Naive thymus-derived CD4-positive, alpha-beta T cell (primary cell): ENCODE data around the gene POLR2L. TPM values are rescaled to one million over a fixed set of nuclear protein-coding genes. Genes with fewer than 3 reads are reported as not detected.

Experiments used
- ATAC-seq: fragments of 150-1000 bp; cut with Tn5 transposase; 2 replicates; pipeline ENCODE4 v1.10.0; 2021; ENCODE audit warnings: mild to moderate bottlenecking, moderate library complexity
- CTCF ChIA-PET: fragments of 350-600 bp; sonication (Branson Sonifier 250); formaldehyde crosslinking; loops from one replicate; lab custom pipeline; 2021; ENCODE audit warnings: antibody characterized with exemption; lab: Charles Lee
- POLR2A ChIA-PET: fragments of 350-600 bp; sonication (Branson Sonifier 250); formaldehyde crosslinking; loops from one replicate; lab custom pipeline; 2021; ENCODE audit warnings: antibody characterized with exemption, inconsistent platforms; lab: Charles Lee
- DNase-seq, 9 donors: peaks; one replicate each; pipeline versions ENCODE4 v3.0.0 to v3.0.0-alpha.2; 2020 to 2022; ENCODE audit warnings: mixed read lengths in 1 of 9
- H3K27ac ChIP-seq: one replicate; pipeline ENCODE4 v1.7.0; 2013; ENCODE audit warnings: mild to moderate bottlenecking, low read depth, low read length, moderate library complexity
- H3K27me3 ChIP-seq, 2 donors: one replicate each; pipeline ENCODE4 v1.7.0; 2013; ENCODE audit warnings: low read length in 2 of 2, mild to moderate bottlenecking in 2 of 2, moderate library complexity in 2 of 2; ENCODE audit not compliant: control insufficient read depth in 2 of 2, insufficient read depth in 2 of 2
- H3K36me3 ChIP-seq, 3 experiments: 1 replicate in 2 of 3; 2 replicates in 1 of 3; pipeline ENCODE4 v1.7.0; 2013; ENCODE audit warnings: low read length in 3 of 3, mild to moderate bottlenecking in 3 of 3, moderate library complexity in 1 of 3; ENCODE audit not compliant: insufficient read depth in 3 of 3, control insufficient read depth in 2 of 3
- H3K4me1 ChIP-seq, 2 donors: one replicate each; pipeline ENCODE4 v1.7.0; 2013; ENCODE audit warnings: low read length in 2 of 2, mild to moderate bottlenecking in 2 of 2, moderate library complexity in 1 of 2; ENCODE audit not compliant: control insufficient read depth in 2 of 2, insufficient read depth in 2 of 2
- H3K4me3 ChIP-seq: 2 replicates; pipeline ENCODE4 v1.7.0; 2013; ENCODE audit warnings: mild to moderate bottlenecking, low read length
- H3K9me3 ChIP-seq, 3 experiments: 1 replicate in 2 of 3; 2 replicates in 1 of 3; pipeline ENCODE4 v1.7.0; 2013; ENCODE audit warnings: low read length in 3 of 3; ENCODE audit not compliant: control insufficient read depth in 2 of 3
- H3K27ac Mint-ChIP-seq, 9 donors: one replicate each; pipeline ENCODE4 v1.8.0; 2020 to 2022; ENCODE audit warnings: mixed read lengths in 9 of 9, mild to moderate bottlenecking in 8 of 9, moderate library complexity in 5 of 9, inconsistent platforms in 2 of 9
- H3K27me3 Mint-ChIP-seq, 5 donors: one replicate each; pipeline ENCODE4 v1.8.0; 2021 to 2022; ENCODE audit warnings: mixed read lengths in 5 of 5, mild to moderate bottlenecking in 1 of 5
- H3K36me3 Mint-ChIP-seq, 5 donors: one replicate each; pipeline ENCODE4 v1.8.0; 2020 to 2022; ENCODE audit warnings: mixed read lengths in 5 of 5, mild to moderate bottlenecking in 3 of 5, inconsistent platforms in 1 of 5
- H3K4me1 Mint-ChIP-seq, 7 donors: one replicate each; pipeline ENCODE4 v1.8.0; 2020 to 2022; ENCODE audit warnings: mixed read lengths in 7 of 7, mild to moderate bottlenecking in 3 of 7, inconsistent platforms in 1 of 7
- H3K4me3 Mint-ChIP-seq, 10 donors: one replicate each; pipeline ENCODE4 v1.8.0; 2020 to 2022; ENCODE audit warnings: mild to moderate bottlenecking in 10 of 10, mixed read lengths in 10 of 10, moderate library complexity in 6 of 10, inconsistent platforms in 2 of 10
- H3K9me3 Mint-ChIP-seq, 11 donors: one replicate each; pipeline ENCODE4 v1.8.0; 2020 to 2022; ENCODE audit warnings: mixed read lengths in 11 of 11, mild to moderate bottlenecking in 4 of 11, inconsistent platforms in 1 of 11, moderate library complexity in 1 of 11
- intact Hi-C, 2 donors: fragments of 100-400 bp; cut with micrococcal nuclease; formaldehyde crosslinking; loops; one replicate each; pipeline ENCODE4 v1.15.1; 2023
- polyA plus RNA-seq, 2 donors: library from polyadenylated mRNA; unstranded; fragments of 300-500 nt; fragmentation: Illumina TruSeq; gene quantifications; one replicate each; pipeline ENCODE4 v1.2.3, GENCODE V29; 2021
- total RNA-seq, 6 experiments: library from RNA in 5 of 6; stranded (reverse) in 5 of 6; gene quantifications; 1 replicate in 5 of 6; 2 replicates in 1 of 6; pipeline ENCODE4 v1.2.3 and lab custom pipeline; 2021 to 2026

POLR2L gene
- total and polyA plus RNA-seq, 7 experiments from 2014 or later: 31.2 to 93.3 (median 49.1) TPM

DNA sequence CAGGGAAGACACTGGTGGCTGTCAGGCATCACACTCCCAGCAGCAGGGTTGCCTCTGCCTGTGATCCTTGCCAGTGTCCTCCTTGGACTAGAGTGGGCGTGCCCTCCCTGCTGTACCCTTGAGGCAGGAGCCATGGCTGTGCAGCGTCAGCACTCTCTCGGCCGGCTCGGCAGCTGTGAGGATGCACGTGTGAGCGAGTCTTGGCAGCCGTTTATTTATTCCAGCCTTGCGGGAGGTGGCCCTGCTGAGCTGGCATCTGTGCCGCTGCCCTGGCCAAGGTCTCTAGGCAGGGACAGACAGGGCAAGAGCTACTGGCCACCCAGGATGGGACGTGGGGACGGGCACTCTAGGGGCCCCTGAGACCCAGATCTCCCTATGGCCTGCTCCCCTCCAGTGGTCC lies 34.2 kb upstream of the POLR2L start:
- Histone ChIP-seq H3K36me3 (peaks cover 0 to 43% (median 0%) of the 10 kb centered on the region in 3 experiments), H3K4me3 (no peak overlapping the region), H3K27me3 (no peaks in the 10 kb centered on the region), H3K4me1 (no peaks in the 10 kb centered on the region), H3K27ac (no peak overlapping the region), H3K9me3 (no peaks in the 10 kb centered on the region)
- peaks cover 0 to 8% (median 0%) of the 10 kb centered on the region in 7 donors for H3K4me1 Mint-ChIP-seq
- H3K36me3 Mint-ChIP-seq: peaks cover 0 to 30% (median 8%) of the 10 kb centered on the region in 5 donors
- ChIA-PET POLR2A (no interaction called here), CTCF (no interaction called here)
- ATAC-seq (no peak), DNase-seq (no peak)
- no peaks in the 10 kb centered on the region for H3K9me3 Mint-ChIP-seq
- no peaks in the 10 kb centered on the region for H3K27me3 Mint-ChIP-seq
- H3K27ac Mint-ChIP-seq: no peak overlapping the region
- intact Hi-C loops: no loop called here
- no peak overlapping the region for H3K4me3 Mint-ChIP-seq

DNA sequence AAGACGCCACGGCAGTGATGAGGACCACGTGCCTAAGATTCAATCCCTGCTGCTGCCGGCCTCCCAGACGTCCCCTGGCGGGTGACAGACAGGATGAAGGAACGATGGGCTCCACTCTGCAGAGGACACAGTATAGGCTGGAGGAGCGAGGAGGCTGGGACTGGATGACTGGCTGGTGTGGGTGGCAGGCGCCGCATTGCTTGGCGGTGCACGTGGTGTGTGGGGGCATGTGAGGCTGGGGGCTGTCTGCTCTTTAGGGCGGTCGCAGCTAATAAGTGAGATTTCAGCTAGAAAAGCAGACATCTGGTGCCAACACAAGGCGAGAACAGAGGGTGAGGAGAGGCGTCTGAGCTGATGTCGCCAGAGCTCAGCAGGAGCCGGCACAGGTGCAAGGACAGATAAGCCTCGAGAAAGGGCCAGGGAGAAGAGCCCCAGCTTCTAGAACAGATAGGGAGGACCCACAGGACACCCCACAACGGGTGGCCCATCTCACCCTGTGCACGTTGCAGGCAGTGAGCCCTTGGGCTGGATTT lies 33.5 kb upstream of the POLR2L start:
- ChIA-PET POLR2A (no interaction called here), CTCF (no interaction called here)
- Histone ChIP-seq H3K4me3 (no peak overlapping the region), H3K27me3 (no peaks in the 10 kb centered on the region), H3K27ac (no peak overlapping the region), H3K36me3 (peaks cover 0 to 40% (median 0%) of the 10 kb centered on the region in 3 experiments), H3K9me3 (no peaks in the 10 kb centered on the region), H3K4me1 (no peaks in the 10 kb centered on the region)
- no peaks in the 10 kb centered on the region for H3K9me3 Mint-ChIP-seq
- H3K4me3 Mint-ChIP-seq: no peak overlapping the region
- peaks cover 0 to 8% (median 0%) of the 10 kb centered on the region in 7 donors for H3K4me1 Mint-ChIP-seq
- ATAC-seq (no peak), DNase-seq (no peak)
- peaks cover 0 to 27% (median 8%) of the 10 kb centered on the region in 5 donors for H3K36me3 Mint-ChIP-seq
- H3K27me3 Mint-ChIP-seq: no peaks in the 10 kb centered on the region
- intact Hi-C loops: no loop called here
- H3K27ac Mint-ChIP-seq: no peak overlapping the region

- H3K27me3 ChIP-seq: no peaks in the 10 kb centered on the region
- H3K27ac ChIP-seq: no peak overlapping the region
- Mint-ChIP-seq H3K4me1 (peaks cover 0 to 8% (median 0%) of the 10 kb centered on the region in 7 donors), H3K36me3 (peaks cover 0 to 25% (median 8%) of the 10 kb centered on the region in 5 donors), H3K27me3 (no peaks in the 10 kb centered on the region), H3K9me3 (no peaks in the 10 kb centered on the region), H3K27ac (no peak overlapping the region), H3K4me3 (no peak overlapping the region)
- ATAC-seq (no peak), DNase-seq (no peak)
- no peaks in the 10 kb centered on the region for H3K9me3 ChIP-seq
- H3K36me3 ChIP-seq: peaks cover 0 to 34% (median 0%) of the 10 kb centered on the region in 3 experiments
- H3K4me3 ChIP-seq: no peak overlapping the region
- no peaks in the 10 kb centered on the region for H3K4me1 ChIP-seq
- CTCF ChIA-PET: no interaction called here
- POLR2A ChIA-PET: no interaction called here
- intact Hi-C loops: no loop called here
Observed at GRCh38 chr11:875203-875602, 32.9 kb upstream of the POLR2L start.

DNA sequence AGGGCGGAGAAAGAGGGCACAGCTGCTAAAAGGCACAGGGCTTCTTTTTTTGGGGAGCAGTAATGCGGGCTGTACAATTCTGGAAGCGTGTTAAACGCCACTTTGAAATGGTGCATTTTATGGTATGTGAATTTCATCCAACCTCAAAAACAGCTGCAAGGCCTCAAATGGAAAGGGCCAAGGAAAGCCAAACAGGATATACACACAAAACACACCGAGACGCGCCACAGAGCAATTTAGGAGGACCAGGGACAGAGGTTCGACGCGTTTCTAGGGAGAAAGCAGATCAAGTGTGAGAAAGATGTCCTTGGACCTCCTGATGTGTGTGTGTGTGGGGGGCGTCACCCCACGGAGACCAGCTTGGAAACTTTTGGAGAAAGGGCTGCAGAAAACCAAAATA lies 31.4 kb upstream of the POLR2L start:
- Histone ChIP-seq H3K9me3 (no peaks in the 10 kb centered on the region), H3K27me3 (no peaks in the 10 kb centered on the region), H3K4me1 (no peaks in the 10 kb centered on the region), H3K36me3 (peaks cover 0 to 37% (median 0%) of the 10 kb centered on the region in 3 experiments), H3K4me3 (no peak overlapping the region), H3K27ac (no peak overlapping the region)
- ChIA-PET CTCF (no interaction called here), POLR2A (no interaction called here)
- Mint-ChIP-seq H3K4me3 (no peak overlapping the region), H3K27me3 (no peaks in the 10 kb centered on the region), H3K9me3 (no peaks in the 10 kb centered on the region), H3K27ac (no peak overlapping the region), H3K36me3 (peaks cover 0 to 20% (median 4%) of the 10 kb centered on the region in 5 donors), H3K4me1 (peaks cover 0 to 8% (median 0%) of the 10 kb centered on the region in 7 donors)
- no peak for ATAC-seq
- DNase-seq: no peak
- intact Hi-C loops: no loop called here

DNA sequence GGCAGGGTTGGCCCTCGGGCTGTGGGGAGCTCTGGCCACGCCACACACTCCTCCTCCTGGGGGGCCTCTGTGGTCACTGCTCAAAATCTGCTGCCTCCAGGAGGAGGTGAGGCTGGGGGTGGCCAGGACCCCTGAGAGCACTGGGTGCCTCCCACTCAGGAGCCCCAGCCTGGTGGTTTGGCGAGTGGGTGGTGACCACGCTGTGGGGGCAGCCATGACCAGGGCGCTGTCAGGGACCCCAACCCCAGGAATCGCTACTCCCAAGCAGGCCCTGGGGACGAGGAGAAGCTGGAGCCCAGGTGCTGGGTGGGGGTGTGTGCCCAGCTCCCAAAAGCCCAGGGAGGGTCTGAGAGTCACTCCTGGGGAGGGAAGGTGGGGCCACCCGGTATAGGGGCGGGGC lies 30.5 kb upstream of the POLR2L start:
- Histone ChIP-seq H3K4me3 (no peak overlapping the region), H3K27ac (no peak overlapping the region), H3K4me1 (no peaks in the 10 kb centered on the region), H3K9me3 (no peaks in the 10 kb centered on the region), H3K27me3 (no peaks in the 10 kb centered on the region), H3K36me3 (peaks cover 0 to 39% (median 0%) of the 10 kb centered on the region in 3 experiments)
- Mint-ChIP-seq H3K27ac (no peak overlapping the region), H3K36me3 (peaks cover 0 to 18% (median 4%) of the 10 kb centered on the region in 5 donors), H3K9me3 (no peaks in the 10 kb centered on the region), H3K4me3 (no peak overlapping the region), H3K4me1 (peaks cover 0 to 8% (median 0%) of the 10 kb centered on the region in 7 donors), H3K27me3 (no peaks in the 10 kb centered on the region)
- intact Hi-C loops: no loop called here
- ATAC-seq: no peak
- no peak for DNase-seq
- ChIA-PET POLR2A (no interaction called here), CTCF (no interaction called here)

DNA sequence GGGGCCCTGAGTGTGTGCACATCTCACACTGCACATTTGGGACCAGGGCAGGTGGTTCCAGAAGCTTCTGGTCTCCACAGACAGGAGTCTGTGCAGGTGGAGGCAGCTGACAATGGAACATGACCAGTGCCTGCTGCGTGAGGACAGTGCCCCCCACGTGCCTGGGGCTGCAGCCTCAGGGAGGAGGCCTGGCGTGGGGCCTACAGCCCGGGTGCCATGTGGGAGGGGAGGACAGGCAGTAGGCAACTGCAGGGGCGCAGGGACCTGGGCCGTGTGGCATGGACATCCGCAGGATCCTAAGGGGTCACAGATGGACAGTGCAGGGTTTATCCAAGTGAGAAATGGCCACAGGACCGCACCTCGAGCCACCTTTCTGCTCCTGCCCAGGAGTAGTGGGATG lies 29.1 kb upstream of the POLR2L start:
- Mint-ChIP-seq H3K27me3 (no peaks in the 10 kb centered on the region), H3K27ac (no peak overlapping the region), H3K4me1 (peaks cover 0 to 8% (median 0%) of the 10 kb centered on the region in 7 donors), H3K36me3 (peaks cover 0 to 17% (median 4%) of the 10 kb centered on the region in 5 donors), H3K4me3 (no peak overlapping the region), H3K9me3 (no peaks in the 10 kb centered on the region)
- intact Hi-C loops: no loop called here
- H3K9me3 ChIP-seq: no peaks in the 10 kb centered on the region
- POLR2A ChIA-PET: no interaction called here
- peaks cover 0 to 32% (median 0%) of the 10 kb centered on the region in 3 experiments for H3K36me3 ChIP-seq
- H3K4me1 ChIP-seq: no peaks in the 10 kb centered on the region
- H3K27ac ChIP-seq: no peak overlapping the region
- no peak overlapping the region for H3K4me3 ChIP-seq
- H3K27me3 ChIP-seq: no peaks in the 10 kb centered on the region
- no peak for DNase-seq
- CTCF ChIA-PET: no interaction called here
- no peak for ATAC-seq

DNA sequence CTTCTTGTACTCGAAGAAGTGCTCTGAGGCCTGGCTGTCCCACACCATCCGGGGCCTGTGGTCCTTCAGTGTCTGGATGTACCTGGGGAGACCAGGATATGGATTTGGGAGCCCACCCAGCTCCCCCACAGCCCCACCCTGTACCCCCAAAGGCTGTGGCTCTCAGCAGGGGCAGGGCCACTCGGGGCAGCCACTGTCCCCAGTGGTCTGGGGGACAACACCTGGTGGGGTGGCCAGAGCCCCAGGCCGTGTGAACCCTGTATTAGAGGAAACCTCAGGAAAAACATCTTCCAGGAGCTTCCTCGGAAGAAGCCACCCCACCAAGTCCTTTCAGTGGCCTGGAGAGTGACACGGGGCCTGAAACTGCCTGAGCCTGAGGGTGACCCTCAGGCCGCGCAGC lies 28.1 kb upstream of the POLR2L start:
- Mint-ChIP-seq H3K27ac (no peak overlapping the region), H3K27me3 (no peaks in the 10 kb centered on the region), H3K4me1 (peaks cover 0 to 1% (median 0%) of the 10 kb centered on the region in 7 donors), H3K9me3 (no peaks in the 10 kb centered on the region), H3K36me3 (peaks cover 0 to 10% (median 4%) of the 10 kb centered on the region in 5 donors), H3K4me3 (no peak overlapping the region)
- DNase-seq (no peak), ATAC-seq (no peak)
- Histone ChIP-seq H3K36me3 (peaks cover 0 to 26% (median 0%) of the 10 kb centered on the region in 3 experiments), H3K27ac (no peak overlapping the region), H3K9me3 (no peaks in the 10 kb centered on the region), H3K27me3 (no peaks in the 10 kb centered on the region), H3K4me1 (no peaks in the 10 kb centered on the region), H3K4me3 (no peak overlapping the region)
- intact Hi-C loops: no loop called here
- CTCF ChIA-PET: no interaction called here
- POLR2A ChIA-PET: no interaction called here
